Neural progenitor cell (in vitro differentiated cells): ENCODE results near the gene COL15A1. TPM values are rescaled to one million over a fixed set of nuclear protein-coding genes. Genes with fewer than 3 reads are reported as not detected.

Experiments used
- DNase-seq: peaks from one replicate; pipeline ENCODE4 v3.0.0-alpha.2; 2016; ENCODE audit warnings: low spot score
- H2AFZ ChIP-seq: fragments of 200-600 bp; sonication (generic); replicated peaks from 2 replicates; pipeline ENCODE4 v1.6.1; 2016; ENCODE audit warnings: antibody characterized with exemption
- H3F3A ChIP-seq: fragments of 200-600 bp; sonication (generic); 2 replicates; pipeline ENCODE4 v1.6.1; 2016; ENCODE audit warnings: antibody characterized with exemption, low read depth
- H3K27ac ChIP-seq: fragments of 200-600 bp; sonication (generic); 2 replicates; pipeline ENCODE4 v1.5.1; 2016; ENCODE audit warnings: mild to moderate bottlenecking
- H3K27me3 ChIP-seq: fragments of 200-600 bp; sonication (generic); 2 replicates; pipeline ENCODE4 v1.6.1; 2016; ENCODE audit warnings: mild to moderate bottlenecking, moderate library complexity
- H3K36me3 ChIP-seq: fragments of 200-600 bp; sonication (generic); 2 replicates; pipeline ENCODE4 v1.5.1; 2016
- H3K4me1 ChIP-seq: fragments of 200-600 bp; sonication (generic); 2 replicates; pipeline ENCODE4 v1.6.1; 2016; ENCODE audit warnings: mixed run types
- H3K4me2 ChIP-seq: fragments of 200-600 bp; sonication (generic); 2 replicates; pipeline ENCODE4 v1.6.1; 2016
- H3K4me3 ChIP-seq: fragments of 200-600 bp; sonication (generic); 2 replicates; pipeline ENCODE4 v1.5.1; 2016
- H3K79me2 ChIP-seq: fragments of 200-600 bp; sonication (generic); 2 replicates; pipeline ENCODE4 v1.6.1; 2016; ENCODE audit warnings: low read depth
- H3K9ac ChIP-seq: fragments of 200-600 bp; sonication (generic); 2 replicates; pipeline ENCODE4 v1.6.1; 2016
- H3K9me3 ChIP-seq: fragments of 200-600 bp; sonication (generic); 2 replicates; pipeline ENCODE4 v1.5.1; 2016; ENCODE audit warnings: low read depth
- H4K20me1 ChIP-seq: fragments of 200-600 bp; sonication (generic); 2 replicates; pipeline ENCODE4 v1.6.1; 2016; ENCODE audit warnings: low read depth
- H3K27ac Mint-ChIP-seq: 3 replicates; pipeline ENCODE4 v1.8.0; 2021; ENCODE audit warnings: mixed read lengths
- H3K27me3 Mint-ChIP-seq: 2 replicates; pipeline ENCODE4 v1.8.0; 2022; ENCODE audit warnings: low read depth, mild to moderate bottlenecking, inconsistent platforms, moderate library complexity, mixed read lengths; ENCODE audit not compliant: insufficient read depth
- H3K36me3 Mint-ChIP-seq: 3 replicates; pipeline ENCODE4 v1.8.0; 2021; ENCODE audit warnings: mixed read lengths
- H3K4me1 Mint-ChIP-seq: 3 replicates; pipeline ENCODE4 v1.8.0; 2021; ENCODE audit warnings: mixed read lengths
- H3K4me3 Mint-ChIP-seq: 3 replicates; pipeline ENCODE4 v1.8.0; 2021; ENCODE audit warnings: mild to moderate bottlenecking, moderate library complexity, mixed read lengths
- H3K9me3 Mint-ChIP-seq: 3 replicates; pipeline ENCODE4 v1.8.0; 2020; ENCODE audit warnings: mixed read lengths
- CTCF ChIP-seq: fragments of 200-600 bp; sonication (generic); IDR thresholded peaks from 2 replicates; pipeline ENCODE4 v1.5.1; 2017; ENCODE audit warnings: antibody characterized with exemption, mild to moderate bottlenecking
- EZH2 ChIP-seq: fragments of 200-600 bp; sonication (generic); IDR thresholded peaks from 2 replicates; pipeline ENCODE4 v1.6.1; 2017; ENCODE audit warnings: antibody characterized with exemption, mild to moderate bottlenecking, moderate library complexity
- EZH2phosphoT487 ChIP-seq: fragments of 200-600 bp; sonication (generic); IDR thresholded peaks from 2 replicates; pipeline ENCODE4 v1.6.1; 2017; ENCODE audit warnings: antibody characterized with exemption
- total RNA-seq: library from RNA; depleted of rRNA; stranded (reverse); fragments of >200 nt; gene quantifications from 2 replicates; pipeline ENCODE4 v1.2.3, GENCODE V29; 2015; ENCODE audit warnings: low replicate concordance

COL15A1 gene
- total RNA-seq, 1 donor from 2014 or later, result 3.2 TPM

GRCh38 chr9:98992107-98992884, 48.6 kb downstream of the COL15A1 start:
- H3K4me3 Mint-ChIP-seq, result no peak overlapping the region

GRCh38 chr9:98992885-98993569, 49.3 kb downstream of the COL15A1 start:
- no peak overlapping the region for H2AFZ ChIP-seq
- H3K36me3 ChIP-seq, result no peaks in the 10 kb centered on the region
- peaks cover under 1% of the 10 kb centered on the region for H3K4me1 ChIP-seq
- H3F3A ChIP-seq, result no peaks in the 10 kb centered on the region
- H3K4me3 Mint-ChIP-seq, result no peak overlapping the region
- DNase-seq, result no peak
- H3K27me3 ChIP-seq, result no peaks in the 10 kb centered on the region
- no peak overlapping the region for H3K27ac Mint-ChIP-seq
- H3K4me3 ChIP-seq, result no peak overlapping the region
- no peaks in the 10 kb centered on the region for H3K36me3 Mint-ChIP-seq
- H3K9me3 Mint-ChIP-seq, result peaks cover 14% of the 10 kb centered on the region
- no peak overlapping the region for H3K27ac ChIP-seq
- no peak overlapping the region for H3K9ac ChIP-seq
- H3K4me2 ChIP-seq, result no peak overlapping the region
- H3K9me3 ChIP-seq, result no peaks in the 10 kb centered on the region
- TF ChIP-seq EZH2phosphoT487 (no peak), EZH2 (no peak), CTCF (no peak)
- peaks cover 9% of the 10 kb centered on the region for H3K27me3 Mint-ChIP-seq
- no peaks in the 10 kb centered on the region for H3K79me2 ChIP-seq
- peaks cover 16% of the 10 kb centered on the region for H3K4me1 Mint-ChIP-seq
- H4K20me1 ChIP-seq, result no peaks in the 10 kb centered on the region

More at GRCh38 chr9:98992107-98992884, 48.6 kb downstream of the COL15A1 start:
- H3K27me3 ChIP-seq, result no peaks in the 10 kb centered on the region
- no peaks in the 10 kb centered on the region for H3K9me3 ChIP-seq
- no peak overlapping the region for H3K27ac ChIP-seq
- H3K9ac ChIP-seq, result no peak overlapping the region
- H3K27ac Mint-ChIP-seq, result no peak overlapping the region
- H2AFZ ChIP-seq, result no peak overlapping the region
- no peaks in the 10 kb centered on the region for H3K79me2 ChIP-seq
- no peaks in the 10 kb centered on the region for H3K36me3 Mint-ChIP-seq
- peaks cover 15% of the 10 kb centered on the region for H3K4me1 Mint-ChIP-seq
- H3K4me2 ChIP-seq, result no peak overlapping the region
- DNase-seq, result no peak
- H3K9me3 Mint-ChIP-seq, result peaks cover 14% of the 10 kb centered on the region
- no peak for TF ChIP-seq CTCF
- TF ChIP-seq EZH2phosphoT487, result no peak
- TF ChIP-seq EZH2, result no peak
- no peaks in the 10 kb centered on the region for H3K36me3 ChIP-seq
- H3K27me3 Mint-ChIP-seq, result peaks cover 11% of the 10 kb centered on the region
- H3K4me1 ChIP-seq, result no peaks in the 10 kb centered on the region
- H3F3A ChIP-seq, result no peaks in the 10 kb centered on the region
- H3K4me3 ChIP-seq, result no peak overlapping the region
- H4K20me1 ChIP-seq, result no peaks in the 10 kb centered on the region

GRCh38 chr9:98993570-98993945, 49.9 kb downstream of the COL15A1 start:
- no peaks in the 10 kb centered on the region for H3K36me3 Mint-ChIP-seq
- no peaks in the 10 kb centered on the region for H3K79me2 ChIP-seq
- no peak overlapping the region for H3K27ac ChIP-seq
- H3K9ac ChIP-seq, result no peak overlapping the region
- H3K9me3 Mint-ChIP-seq, result peaks cover 14% of the 10 kb centered on the region
- no peaks in the 10 kb centered on the region for H3K9me3 ChIP-seq
- peak overlapping the region; percentile 19 for H3K27ac Mint-ChIP-seq
- TF ChIP-seq CTCF, result no peak
- no peak for TF ChIP-seq EZH2
- TF ChIP-seq EZH2phosphoT487, result no peak
- no peaks in the 10 kb centered on the region for H3K36me3 ChIP-seq
- DNase-seq, result no peak
- H4K20me1 ChIP-seq, result no peaks in the 10 kb centered on the region
- peaks cover 6% of the 10 kb centered on the region for H3K4me1 ChIP-seq
- H2AFZ ChIP-seq, result no peak overlapping the region
- no peaks in the 10 kb centered on the region for H3F3A ChIP-seq
- H3K27me3 ChIP-seq, result no peaks in the 10 kb centered on the region
- H3K4me2 ChIP-seq, result no peak overlapping the region
- peaks cover 9% of the 10 kb centered on the region for H3K27me3 Mint-ChIP-seq
- no peak overlapping the region for H3K4me3 ChIP-seq
- H3K4me3 Mint-ChIP-seq, result peak overlapping the region; percentile 39
- peaks cover 17% of the 10 kb centered on the region for H3K4me1 Mint-ChIP-seq
